ENCODE measurements around the gene ATXN8OS.
"Not testable (repeated sequence)": the region's sequence is repeated elsewhere in the genome, so short reads cannot be mapped to it uniquely, and the experiment has no call there.

ATXN8OS gene

GRCh38 chr13:70107498-70108281 is at the start of gene ATXN8OS:
TSS of gene ATXN8OS (plus strand) at chr13:70107826.
- DNase-seq (ENCODE audit: low read depth in 2 of 2, low spot score in 1 of 2): no peak

DNA sequence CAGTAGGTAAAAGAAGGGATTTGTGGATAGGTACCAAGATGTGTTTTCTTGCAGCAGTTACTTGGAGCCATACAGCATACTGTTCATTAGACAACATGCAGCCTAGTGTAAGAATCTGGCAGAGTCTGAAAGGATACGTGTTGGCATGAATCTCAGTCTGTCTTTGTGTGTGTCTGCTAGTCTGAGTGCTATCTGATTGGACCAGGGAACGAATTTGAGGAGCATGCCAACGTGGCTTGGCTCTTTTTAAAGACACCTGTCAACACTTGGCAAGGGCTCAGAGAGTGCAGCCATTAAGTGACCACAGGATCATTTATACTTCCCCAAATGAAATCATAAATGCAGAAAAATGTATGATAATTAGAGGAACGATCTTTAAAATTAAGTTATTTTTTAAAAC is 27.6 kb upstream of the ATXN8OS start:
- DNase-seq (ENCODE audit: low read depth in 2 of 2, low spot score in 1 of 2): no peak

DNA sequence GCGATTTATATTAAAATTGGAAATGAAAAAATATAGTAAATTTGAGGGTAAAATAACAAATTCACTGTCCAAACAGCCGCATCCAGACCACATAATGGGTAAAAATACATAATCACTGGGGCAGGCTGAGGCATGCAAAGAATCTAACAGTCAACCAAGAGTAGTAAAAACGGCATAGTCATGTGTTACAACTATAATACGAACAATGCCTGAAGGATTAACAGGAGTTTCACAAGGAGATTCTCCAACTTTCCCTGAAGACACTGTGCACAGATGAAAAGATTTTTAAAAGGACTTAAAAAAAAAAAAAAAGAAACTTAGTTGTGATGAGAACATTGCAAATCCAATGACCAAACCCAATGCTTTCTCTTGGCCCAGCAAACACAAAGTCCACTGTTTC is 20.4 kb upstream of the ATXN8OS start:
- DNase-seq (ENCODE audit: low read depth in 2 of 2, low spot score in 1 of 2): no peak

DNA sequence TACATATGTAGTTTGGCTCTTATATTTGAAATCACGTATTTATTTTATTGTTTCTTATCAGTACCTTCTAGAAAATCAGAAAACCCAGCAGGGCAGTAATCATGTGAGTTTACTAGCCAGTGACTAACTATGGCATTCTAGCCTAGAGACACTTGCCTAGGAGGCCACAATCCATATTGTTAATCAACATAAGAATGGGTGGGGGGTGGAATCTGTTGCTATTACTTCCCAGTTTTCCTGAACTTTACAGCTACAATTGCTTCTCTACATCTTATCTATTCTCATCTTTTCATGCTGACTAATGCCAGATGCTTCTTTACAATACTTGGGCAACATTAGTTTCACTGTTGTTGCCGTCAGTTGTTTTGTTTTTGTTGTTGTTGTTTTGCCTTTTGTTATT is 18.7 kb upstream of the ATXN8OS start:
- DNase-seq (ENCODE audit: low read depth in 2 of 2, low spot score in 1 of 2): no peak

- no peak for DNase-seq (ENCODE audit: low read depth in 2 of 2, low spot score in 1 of 2)
These were observed 17.4 kb upstream of the ATXN8OS start for GRCh38 chr13:70090036-70090723.

- no peak for DNase-seq (ENCODE audit: low read depth in 2 of 2, low spot score in 1 of 2)
These were observed 9.0 kb upstream of the ATXN8OS start for GRCh38 chr13:70098669-70099068.

- no peak for DNase-seq (ENCODE audit: low read depth in 2 of 2, low spot score in 1 of 2)
These were observed 3.1 kb upstream of the ATXN8OS start for GRCh38 chr13:70104481-70104880.

- DNase-seq (ENCODE audit: low read depth in 2 of 2, low spot score in 1 of 2): no peak
These were observed 515 bp upstream of the ATXN8OS start for GRCh38 chr13:70107125-70107497.

- DNase-seq (ENCODE audit: low read depth in 2 of 2, low spot score in 1 of 2): no peak
These were observed 905 bp downstream of the ATXN8OS start, which contains the start of gene KLHL1 for GRCh38 chr13:70108356-70109105. TSS of gene KLHL1 (minus strand) at chr13:70108452. CDS start at chr13:70107699, 753 bp downstream.

DNA sequence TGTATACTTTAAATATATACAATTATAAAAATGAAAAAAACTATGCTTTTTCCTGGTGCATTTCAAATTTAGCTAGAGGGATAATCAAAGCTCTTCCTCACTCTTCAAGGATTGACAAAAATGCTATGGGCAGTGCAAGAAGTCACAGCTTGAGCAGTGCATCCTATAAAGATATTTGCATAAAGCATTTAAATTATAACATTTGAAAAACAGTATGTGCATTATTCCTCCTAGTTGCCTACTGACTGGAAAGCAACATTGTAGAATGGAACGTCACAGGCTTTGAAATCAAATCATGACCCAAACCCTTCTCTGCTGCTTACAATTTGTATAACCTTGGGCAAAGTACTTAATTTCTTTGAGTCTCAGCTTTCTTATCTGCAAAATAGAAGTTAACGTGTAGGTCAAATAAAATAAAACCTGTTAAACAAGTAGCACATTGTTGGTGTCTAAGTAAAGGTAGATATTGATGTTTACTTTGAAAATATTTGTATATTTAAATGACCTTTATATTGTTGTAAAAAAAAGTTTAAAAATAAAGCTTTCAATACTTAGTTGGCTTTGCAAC is 9.8 kb downstream of the ATXN8OS start:
- DNase-seq (ENCODE audit: low read depth in 2 of 2, low spot score in 1 of 2): no peak

DNA sequence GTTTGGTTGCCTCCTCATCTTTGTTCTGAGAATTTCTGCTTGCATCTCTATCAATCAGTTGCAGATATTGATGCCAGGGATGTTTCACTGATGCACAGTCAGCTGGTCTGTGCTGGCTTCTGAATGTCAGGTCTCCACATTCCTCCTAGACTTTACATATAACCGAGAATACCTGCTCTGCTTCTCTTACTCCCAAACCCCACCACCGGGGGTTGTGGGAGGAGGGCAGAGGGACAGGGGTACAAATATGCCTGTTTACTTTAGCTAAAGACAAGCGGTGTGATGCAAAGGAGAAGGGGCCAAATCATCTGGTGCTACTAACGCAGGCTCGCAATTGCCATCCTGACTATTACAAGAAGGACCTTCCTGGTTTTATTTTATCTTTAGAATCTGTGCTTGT is 18.1 kb downstream of the ATXN8OS start:
- DNase-seq (ENCODE audit: low read depth in 2 of 2, low spot score in 1 of 2): no peak

DNA sequence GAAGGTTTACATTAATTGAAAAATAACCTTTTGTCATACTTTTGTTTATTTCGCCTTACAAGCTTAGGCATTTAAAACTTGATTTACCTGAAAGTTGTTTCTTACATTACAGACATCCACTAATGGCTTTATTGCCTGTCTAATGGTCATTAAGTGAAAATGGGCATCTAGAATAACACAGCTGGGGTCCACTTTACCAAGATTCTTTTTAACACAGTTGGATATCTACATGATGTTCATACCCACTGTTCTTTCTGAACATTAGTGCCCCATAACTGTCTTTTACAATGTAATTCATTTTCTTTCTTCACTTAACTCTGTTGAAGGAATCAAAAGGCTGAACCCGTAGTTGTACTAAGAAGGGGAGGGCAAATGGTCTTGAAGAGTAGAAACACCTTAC is 20.5 kb downstream of the ATXN8OS start:
- no peak for DNase-seq (ENCODE audit: low read depth in 2 of 2, low spot score in 1 of 2)

GRCh38 chr13:70142658-70143057 is 35.0 kb downstream of the ATXN8OS start:
- DNase-seq (ENCODE audit: low read depth in 2 of 2, low spot score in 1 of 2): not testable (repeated sequence)

DNA sequence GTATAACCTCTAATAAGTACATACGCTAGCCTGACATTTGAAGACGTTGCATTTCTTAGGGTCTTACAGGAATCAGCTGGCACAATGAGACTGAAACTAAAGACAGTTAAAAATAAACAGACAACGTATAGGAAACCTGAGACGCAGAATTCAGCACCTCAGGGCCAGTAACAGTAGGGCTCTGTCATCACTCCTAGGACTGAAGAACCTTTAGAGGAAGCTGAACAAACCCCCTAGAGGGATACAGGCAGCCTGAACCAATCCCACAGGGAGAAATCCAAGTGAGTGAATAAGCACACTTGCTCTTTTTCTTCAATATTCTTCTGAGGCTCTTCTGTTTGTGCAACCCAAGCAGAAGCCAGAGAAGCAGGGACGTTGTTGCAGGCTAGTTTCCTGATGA is 54.5 kb downstream of the ATXN8OS start:
- no peak for DNase-seq (ENCODE audit: low read depth in 2 of 2, low spot score in 1 of 2)

DNA sequence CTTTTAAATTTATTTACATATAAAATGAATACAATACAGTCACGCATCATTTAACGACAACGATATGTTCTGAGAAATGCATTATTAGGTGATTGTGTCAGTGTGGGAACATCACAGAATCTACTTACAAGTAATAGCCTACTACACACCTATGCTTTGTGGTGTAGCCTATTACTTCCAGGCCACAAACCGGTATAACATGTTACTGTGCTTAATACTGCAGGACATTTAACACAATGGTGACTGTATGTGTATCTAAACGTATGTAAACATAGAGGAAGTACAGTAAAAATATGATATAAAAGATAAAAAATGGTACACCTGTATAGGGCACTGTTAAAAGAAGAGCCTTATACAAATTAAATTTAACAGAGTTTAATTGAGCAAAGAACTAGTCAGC is 63.1 kb downstream of the ATXN8OS start:
- no peak for DNase-seq (ENCODE audit: low read depth in 2 of 2, low spot score in 1 of 2)

GRCh38 chr13:70171151-70171550 is 63.5 kb downstream of the ATXN8OS start:
- no peak for DNase-seq (ENCODE audit: low read depth in 2 of 2, low spot score in 1 of 2)

DNA sequence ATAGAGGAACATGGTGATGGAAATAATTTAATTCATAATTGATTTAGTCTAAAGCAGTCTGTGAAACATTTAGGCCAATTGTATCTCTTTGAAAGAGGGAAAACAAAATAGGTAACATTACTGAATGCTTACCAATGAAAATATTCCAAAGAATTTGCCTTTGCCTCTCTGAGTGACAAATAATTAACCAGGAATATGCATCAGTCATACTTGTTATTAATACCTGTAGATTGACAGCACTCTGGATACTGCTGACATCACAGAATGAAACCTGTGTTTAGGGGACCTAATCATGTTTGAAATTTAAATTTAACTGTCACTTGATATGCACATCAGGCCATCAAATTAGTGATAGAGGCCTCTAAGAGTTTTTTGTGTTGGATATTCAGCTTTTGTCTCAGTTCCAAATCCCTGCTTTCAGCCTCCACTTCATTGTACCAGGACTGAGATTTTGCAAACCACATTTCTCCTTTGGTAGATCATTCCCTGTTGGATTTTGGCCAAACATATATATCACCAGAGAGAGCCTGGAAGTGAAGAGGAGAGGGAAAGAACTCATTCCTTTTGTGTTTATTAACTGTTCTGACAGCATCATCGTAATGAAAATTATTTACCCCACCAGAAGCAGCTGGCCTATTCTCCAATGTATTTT is 65.4 kb downstream of the ATXN8OS start:
- no peak for DNase-seq (ENCODE audit: low read depth in 2 of 2, low spot score in 1 of 2)

GRCh38 chr13:70173598-70173959 is 66.0 kb downstream of the ATXN8OS start:
- no peak for DNase-seq (ENCODE audit: low read depth in 2 of 2, low spot score in 1 of 2)

- DNase-seq (ENCODE audit: low read depth in 2 of 2, low spot score in 1 of 2): no peak
These were observed 70.7 kb downstream of the ATXN8OS start for GRCh38 chr13:70178346-70178745.

Measured in stimulated activated CD8-positive, alpha-beta memory T cell treated with anti-CD3 and anti-CD28 coated beads, Interleukin-4, amount 100 ng/mL, for 1 hour (primary cell).